Measurements from ENCODE around the gene VAT1. TPM values are rescaled to one million over a fixed set of nuclear protein-coding genes. Genes with fewer than 3 reads are reported as not detected.

Gene VAT1
- total and polyA plus RNA-seq, 2 donors (not counting 1 experiment from before 2014, with no cell fraction given), result 20.4 to 90.7 TPM

GRCh38 chr17:43028221-43028861 is 6.2 kb upstream of the VAT1 start:
- Histone ChIP-seq H3K4me3 (ENCODE audit: control extremely low read depth in 1 of 5, extremely low read depth in 1 of 5, insufficient read depth in 1 of 5, low read depth in 2 of 5, low read length in 4 of 5) (no peak overlapping the region), H3K9ac (ENCODE audit: low read length) (no peak overlapping the region), H3K4me1 (ENCODE audit: control insufficient read depth in 2 of 2, insufficient read depth in 2 of 2, low read length in 2 of 2) (peaks cover 0 to 17% of the 10 kb centered on the region in 2 donors), H3K4me2 (replicated peaks; ENCODE audit: low read depth, low read length, poor library complexity, severe bottlenecking) (no peak overlapping the region), H3K36me3 (replicated peaks in 1 of 2; ENCODE audit: control extremely low read depth in 1 of 2, control insufficient read depth in 1 of 2, extremely low read depth in 1 of 2, insufficient read depth in 2 of 2, low read length in 1 of 2) (no peaks in the 10 kb centered on the region), H3K9me3 (ENCODE audit: control extremely low read depth in 1 of 3, control insufficient read depth in 2 of 3, insufficient read depth in 1 of 3, low read length in 2 of 3) (no peaks in the 10 kb centered on the region), H2AFZ (ENCODE audit: insufficient read depth, low read depth, low read length, poor library complexity, severe bottlenecking) (no peak overlapping the region), H4K20me1 (ENCODE audit: control insufficient read depth, insufficient read depth, low read length, poor library complexity, severe bottlenecking) (no peaks in the 10 kb centered on the region), H3K79me2 (ENCODE audit: control insufficient read depth, insufficient read depth, low read length) (no peaks in the 10 kb centered on the region), H3K27me3 (replicated peaks in 1 of 4; ENCODE audit: control extremely low read depth in 1 of 4, control insufficient read depth in 3 of 4, insufficient read depth in 4 of 4, low read length in 3 of 4) (no peaks in the 10 kb centered on the region), H3K27ac (ENCODE audit: low read length in 2 of 2) (no peak overlapping the region)
- Mint-ChIP-seq H3K4me3 (no peak overlapping the region), H3K27me3 (no peaks in the 10 kb centered on the region), H3K27ac (peak overlapping the region; percentile 29), H3K4me1 (peaks cover 13% of the 10 kb centered on the region), H3K9me3 (ENCODE audit: insufficient read depth) (no peaks in the 10 kb centered on the region)
- POLR2A ChIA-PET, result interaction anchor here (0.6 to 0.8 kb wide), 2 partner anchors 287 to 288 kb away, joined by 3 to 10 read pairs; no protein-coding TSS in a partner anchor
- CTCF ChIA-PET, result interaction anchor here (0.6 kb wide), 2 partner anchors 174 to 588 kb away, joined by 3 to 4 read pairs; no protein-coding TSS in a partner anchor
- ATAC-seq (ENCODE audit: low read depth) (no peak), DNase-seq (peak; percentile 27)
- 96% methylated on average over 14 of the region's 17 CpGs for WGBS (ENCODE audit: insufficient coverage)
- intact Hi-C loops (cut with micrococcal nuclease), result no loop called here
- TF ChIP-seq, protein P1, sequence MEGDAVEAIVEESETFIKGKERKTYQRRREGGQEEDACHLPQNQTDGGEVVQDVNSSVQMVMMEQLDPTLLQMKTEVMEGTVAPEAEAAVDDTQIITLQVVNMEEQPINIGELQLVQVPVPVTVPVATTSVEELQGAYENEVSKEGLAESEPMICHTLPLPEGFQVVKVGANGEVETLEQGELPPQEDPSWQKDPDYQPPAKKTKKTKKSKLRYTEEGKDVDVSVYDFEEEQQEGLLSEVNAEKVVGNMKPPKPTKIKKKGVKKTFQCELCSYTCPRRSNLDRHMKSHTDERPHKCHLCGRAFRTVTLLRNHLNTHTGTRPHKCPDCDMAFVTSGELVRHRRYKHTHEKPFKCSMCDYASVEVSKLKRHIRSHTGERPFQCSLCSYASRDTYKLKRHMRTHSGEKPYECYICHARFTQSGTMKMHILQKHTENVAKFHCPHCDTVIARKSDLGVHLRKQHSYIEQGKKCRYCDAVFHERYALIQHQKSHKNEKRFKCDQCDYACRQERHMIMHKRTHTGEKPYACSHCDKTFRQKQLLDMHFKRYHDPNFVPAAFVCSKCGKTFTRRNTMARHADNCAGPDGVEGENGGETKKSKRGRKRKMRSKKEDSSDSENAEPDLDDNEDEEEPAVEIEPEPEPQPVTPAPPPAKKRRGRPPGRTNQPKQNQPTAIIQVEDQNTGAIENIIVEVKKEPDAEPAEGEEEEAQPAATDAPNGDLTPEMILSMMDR (IDR thresholded peaks at IDR 0.05), result no peak
- TF ChIP-seq EZH2 (IDR thresholded peaks at IDR 0.05; ENCODE audit: borderline replicate concordance, insufficient read depth, low read depth, low read length, poor library complexity, severe bottlenecking), result no peak

All from B cell (primary cell).